Right atrium auricular region (tissue), 2 donors: ENCODE results near the gene CACNA1C. TPM values are rescaled to one million over a fixed set of nuclear protein-coding genes. Genes with fewer than 3 reads are reported as not detected.

ENCODE experiments used
- DNase-seq: peaks from one replicate; pipeline ENCODE4 v3.0.0-alpha.2; 2019; ENCODE audit warnings: low spot score
- H3K27ac ChIP-seq, 2 donors: fragments of 200-600 bp; sonication (generic); 1 replicate in 1 of 2; 2 replicates in 1 of 2; pipeline ENCODE4 v1.5.1; 2016 to 2019
- H3K27me3 ChIP-seq, 2 donors: fragments of 200-600 bp; sonication (generic); one replicate each; pipeline versions ENCODE4 v1.5.1 to v1.6.0; 2017 to 2019
- H3K36me3 ChIP-seq: fragments of 200-600 bp; sonication (generic); one replicate; pipeline ENCODE4 v1.5.1; 2016
- H3K4me1 ChIP-seq, 2 donors: fragments of 200-600 bp; sonication (generic); one replicate each; pipeline versions ENCODE4 v1.5.1 to v1.6.0; 2017 to 2019
- H3K4me3 ChIP-seq, 2 donors: fragments of 200-600 bp; sonication (generic); 1 replicate in 1 of 2; 2 replicates in 1 of 2; pipeline ENCODE4 v1.5.1; 2017 to 2019; ENCODE audit warnings: mild to moderate bottlenecking in 1 of 2, moderate library complexity in 1 of 2
- H3K9me3 ChIP-seq, 2 donors: fragments of 200-600 bp; sonication (generic); one replicate each; pipeline ENCODE4 v1.5.1; 2019
- total RNA-seq, 2 donors: library from RNA; depleted of rRNA; stranded (reverse); fragments of >200 nt; gene quantifications; one replicate each; pipeline ENCODE4 v1.1.0, GENCODE V29; 2016
- TF ChIP-seq, protein P1 (sequence below), 2 donors: fragments of 200-600 bp; sonication (generic); IDR thresholded peaks; one replicate each; pipeline ENCODE4 v1.5.1; 2019; ENCODE audit warnings: antibody characterized with exemption in 2 of 2

Gene CACNA1C
- total RNA-seq, 2 donors from 2014 or later, result 83.1 to 93.6 TPM

DNA sequence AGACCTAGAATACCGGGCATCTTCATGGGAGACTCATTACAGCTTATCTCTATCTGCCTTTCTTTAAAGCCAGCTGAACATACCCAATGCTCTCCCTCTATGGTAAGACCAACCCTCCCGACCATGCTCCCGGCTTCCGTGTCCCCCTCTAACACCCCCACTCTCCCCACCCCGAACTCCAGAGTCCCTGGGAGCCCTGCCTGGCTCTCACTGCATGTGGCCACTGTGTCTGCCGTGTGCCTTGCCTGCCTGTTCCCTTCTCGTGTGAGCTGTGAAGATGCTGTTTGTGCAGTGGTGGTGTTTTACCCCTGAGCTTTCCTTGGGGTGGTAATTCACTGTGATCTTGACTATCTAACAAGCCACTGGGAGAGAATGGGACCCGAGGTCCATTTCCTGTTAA lies 595.6 kb downstream of the CACNA1C start:
- TF ChIP-seq, protein P1, sequence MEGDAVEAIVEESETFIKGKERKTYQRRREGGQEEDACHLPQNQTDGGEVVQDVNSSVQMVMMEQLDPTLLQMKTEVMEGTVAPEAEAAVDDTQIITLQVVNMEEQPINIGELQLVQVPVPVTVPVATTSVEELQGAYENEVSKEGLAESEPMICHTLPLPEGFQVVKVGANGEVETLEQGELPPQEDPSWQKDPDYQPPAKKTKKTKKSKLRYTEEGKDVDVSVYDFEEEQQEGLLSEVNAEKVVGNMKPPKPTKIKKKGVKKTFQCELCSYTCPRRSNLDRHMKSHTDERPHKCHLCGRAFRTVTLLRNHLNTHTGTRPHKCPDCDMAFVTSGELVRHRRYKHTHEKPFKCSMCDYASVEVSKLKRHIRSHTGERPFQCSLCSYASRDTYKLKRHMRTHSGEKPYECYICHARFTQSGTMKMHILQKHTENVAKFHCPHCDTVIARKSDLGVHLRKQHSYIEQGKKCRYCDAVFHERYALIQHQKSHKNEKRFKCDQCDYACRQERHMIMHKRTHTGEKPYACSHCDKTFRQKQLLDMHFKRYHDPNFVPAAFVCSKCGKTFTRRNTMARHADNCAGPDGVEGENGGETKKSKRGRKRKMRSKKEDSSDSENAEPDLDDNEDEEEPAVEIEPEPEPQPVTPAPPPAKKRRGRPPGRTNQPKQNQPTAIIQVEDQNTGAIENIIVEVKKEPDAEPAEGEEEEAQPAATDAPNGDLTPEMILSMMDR (IDR thresholded peaks at IDR 0.05), result no peak
- no peak overlapping the region for H3K4me3 ChIP-seq
- H3K4me1 ChIP-seq, result no peaks in the 10 kb centered on the region
- no peak overlapping the region for H3K27ac ChIP-seq
- no peaks in the 10 kb centered on the region for H3K9me3 ChIP-seq
- DNase-seq, result no peak
- H3K27me3 ChIP-seq, result no peaks in the 10 kb centered on the region
- peaks cover 25% of the 10 kb centered on the region for H3K36me3 ChIP-seq

DNA sequence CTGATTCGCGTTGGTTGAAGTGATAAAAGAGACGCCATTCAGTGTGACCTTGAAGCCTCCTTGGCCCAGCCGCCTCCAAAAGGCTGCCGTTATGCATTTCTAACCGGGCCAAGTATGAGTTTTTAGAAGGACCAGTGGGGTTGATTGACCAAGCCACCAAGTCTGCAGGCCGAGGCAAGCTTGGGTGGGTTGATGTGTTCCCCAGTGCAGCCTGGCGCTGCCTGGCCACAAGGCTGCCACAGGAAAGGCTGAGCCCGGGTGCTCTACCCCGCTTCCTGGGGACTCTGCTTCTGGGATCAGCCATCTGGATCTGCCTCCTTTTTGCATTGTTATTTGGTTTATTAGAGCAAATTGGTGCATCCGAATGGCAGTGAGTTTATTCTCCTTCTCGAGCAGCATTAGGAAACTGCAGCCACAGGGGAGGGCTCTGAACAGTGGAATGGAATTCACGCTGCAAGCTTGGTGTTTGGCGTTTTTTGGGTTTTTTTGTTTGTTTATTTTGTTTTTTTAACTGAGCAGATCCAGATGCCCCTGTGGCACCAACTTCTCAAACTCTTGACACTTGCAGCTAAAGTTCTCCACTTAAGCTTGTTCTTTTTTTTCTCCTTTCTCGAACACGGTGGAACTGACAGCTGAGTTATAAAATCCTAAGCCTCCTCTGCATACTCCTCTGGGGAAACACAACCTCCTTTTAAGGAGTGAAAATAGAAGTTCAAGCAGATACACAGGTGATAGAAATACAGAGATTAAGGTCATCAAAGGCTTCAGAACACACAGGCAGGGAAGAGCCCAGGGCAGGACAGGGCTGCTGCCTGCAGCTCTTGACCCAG lies 596.6 kb downstream of the CACNA1C start:
- no peak for DNase-seq
- TF ChIP-seq, protein P1 (IDR thresholded peaks at IDR 0.05), result no peak
- H3K27ac ChIP-seq, result no peak overlapping the region
- H3K4me3 ChIP-seq, result no peak overlapping the region
- H3K9me3 ChIP-seq, result no peaks in the 10 kb centered on the region
- H3K36me3 ChIP-seq, result peaks cover 34% of the 10 kb centered on the region
- H3K4me1 ChIP-seq, result no peaks in the 10 kb centered on the region
- no peaks in the 10 kb centered on the region for H3K27me3 ChIP-seq

DNA sequence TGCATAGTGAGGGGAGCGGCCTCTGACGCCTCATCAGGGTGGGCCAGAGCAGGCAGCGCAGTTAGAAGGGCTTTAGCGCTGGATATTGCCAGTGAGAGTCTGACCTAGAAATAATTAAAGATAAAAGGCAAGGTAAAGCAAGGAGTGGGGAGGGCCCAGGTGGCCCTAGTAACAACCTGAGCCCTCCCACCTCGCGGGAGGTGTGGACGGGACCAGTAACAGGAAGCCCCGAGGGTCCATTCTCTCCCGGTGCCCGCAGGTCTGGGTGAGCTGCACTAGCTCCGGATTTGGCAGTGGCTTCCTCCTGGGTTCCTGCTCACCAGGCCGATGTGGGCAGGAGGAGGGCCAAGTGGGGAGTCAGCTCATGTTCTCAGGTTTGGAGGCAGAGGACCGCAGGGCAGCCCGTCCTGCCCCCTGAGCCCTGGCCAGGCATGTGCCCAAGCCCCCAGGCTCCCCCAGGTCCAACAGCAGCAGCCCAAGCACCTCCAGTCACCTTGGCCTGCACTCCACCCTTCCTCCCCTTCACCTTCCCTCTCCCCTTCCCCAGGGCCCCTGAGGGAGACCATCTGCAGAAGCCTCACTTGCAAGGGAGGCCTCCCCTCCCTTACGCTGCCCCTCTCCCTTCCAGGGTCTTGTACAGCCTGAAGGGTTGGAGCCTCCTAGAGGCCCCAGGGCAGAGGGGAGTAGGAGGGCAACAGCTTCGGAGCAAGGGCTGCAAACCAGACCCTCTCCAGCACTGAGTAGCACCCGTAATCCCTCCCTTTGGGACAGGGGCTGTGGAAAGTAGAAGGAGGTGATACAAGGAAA lies 597.7 kb downstream of the CACNA1C start:
- Histone ChIP-seq H3K9me3 (no peaks in the 10 kb centered on the region), H3K36me3 (peaks cover 44% of the 10 kb centered on the region), H3K27me3 (no peaks in the 10 kb centered on the region), H3K4me3 (no peak overlapping the region), H3K27ac (no peak overlapping the region), H3K4me1 (no peaks in the 10 kb centered on the region)
- TF ChIP-seq, protein P1 (IDR thresholded peaks at IDR 0.05), result no peak
- no peak for DNase-seq

DNA sequence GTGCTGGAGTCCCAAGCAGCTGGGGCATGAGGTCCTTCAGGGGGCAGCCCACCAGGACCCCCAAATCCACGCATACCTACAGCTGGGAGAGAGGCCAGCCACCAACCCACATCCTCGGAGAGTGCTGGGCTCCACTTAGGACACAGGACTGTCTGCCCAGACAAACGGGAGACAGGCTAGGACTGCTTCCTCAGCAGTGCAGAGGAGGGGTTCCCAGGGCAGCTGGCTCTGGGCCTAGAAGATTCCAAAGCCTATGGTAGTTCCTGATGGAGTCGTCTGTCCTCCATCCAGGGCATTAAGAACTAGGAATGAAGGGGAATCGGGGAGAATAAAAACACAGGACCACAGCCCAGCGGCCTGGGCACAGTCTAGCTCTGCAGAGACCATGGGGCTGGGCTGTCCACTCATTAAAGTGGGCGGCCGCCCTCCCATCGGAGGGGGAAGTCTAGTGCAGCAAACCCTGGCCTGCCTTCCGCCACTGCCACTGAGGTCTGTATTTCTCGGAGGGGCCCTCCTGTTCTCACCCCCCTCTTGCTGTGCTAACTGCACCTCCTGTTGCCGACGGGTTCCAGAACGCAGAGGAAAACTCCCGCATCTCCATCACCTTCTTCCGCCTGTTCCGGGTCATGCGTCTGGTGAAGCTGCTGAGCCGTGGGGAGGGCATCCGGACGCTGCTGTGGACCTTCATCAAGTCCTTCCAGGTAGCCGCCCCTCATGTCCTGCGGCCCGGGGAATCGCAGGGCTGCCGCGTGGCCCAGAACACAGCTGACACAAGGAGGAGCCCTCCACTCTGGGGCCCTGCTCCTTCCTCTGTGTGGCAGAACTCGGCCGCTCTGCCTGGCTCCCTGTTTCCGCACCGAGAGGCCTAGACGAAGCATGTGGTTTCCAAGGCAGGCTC lies 598.5 kb downstream of the CACNA1C start:
- Histone ChIP-seq H3K9me3 (no peaks in the 10 kb centered on the region), H3K4me3 (no peak overlapping the region), H3K27me3 (no peaks in the 10 kb centered on the region), H3K36me3 (peaks cover 53% of the 10 kb centered on the region), H3K4me1 (no peaks in the 10 kb centered on the region), H3K27ac (no peak overlapping the region)
- TF ChIP-seq, protein P1 (IDR thresholded peaks at IDR 0.05), result no peak
- DNase-seq, result no peak

DNA sequence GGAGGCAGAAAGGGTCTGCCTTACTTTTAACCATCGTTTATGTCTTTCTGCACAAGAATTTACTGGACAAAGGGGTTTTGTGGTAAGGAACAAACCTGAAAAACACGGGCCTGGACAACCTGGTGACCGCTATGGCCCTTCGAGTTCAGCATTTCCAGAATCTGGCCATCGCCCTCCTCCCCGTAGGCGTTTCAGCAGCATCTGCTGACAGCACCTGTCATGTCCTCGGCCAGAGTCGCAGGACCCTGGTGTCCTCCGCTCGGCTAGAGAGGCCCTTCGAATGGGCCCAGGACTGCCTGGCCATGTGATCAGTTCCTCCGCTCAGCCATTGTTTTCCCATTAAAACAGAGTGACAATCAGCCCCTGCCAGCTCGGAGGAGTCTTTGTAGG lies 599.2 kb downstream of the CACNA1C start:
- Histone ChIP-seq H3K27ac (no peak overlapping the region), H3K36me3 (peaks cover 60% of the 10 kb centered on the region), H3K4me1 (no peaks in the 10 kb centered on the region), H3K4me3 (no peak overlapping the region), H3K9me3 (no peaks in the 10 kb centered on the region), H3K27me3 (no peaks in the 10 kb centered on the region)
- TF ChIP-seq, protein P1 (IDR thresholded peaks at IDR 0.05), result no peak
- DNase-seq, result no peak
